Skin of body (tissue), 2 donors: ENCODE results near the gene TMTC2. TPM values are rescaled to one million over a fixed set of nuclear protein-coding genes. Genes with fewer than 3 reads are reported as not detected.
A peak's percentile ranks its signal among the peaks of the same experiment; 100 is the strongest.

Experiments
- DNase-seq: peaks from one replicate; lab custom pipeline; 2025; lab: John Stamatoyannopoulos, UW
- total RNA-seq: library from RNA; depleted of rRNA; stranded (reverse); fragments of >200 nt; gene quantifications from one replicate; pipeline ENCODE4 v1.2.3, GENCODE V29; 2014

Gene TMTC2
- total RNA-seq, 1 donor from 2014 or later, result 37.3 TPM

DNA sequence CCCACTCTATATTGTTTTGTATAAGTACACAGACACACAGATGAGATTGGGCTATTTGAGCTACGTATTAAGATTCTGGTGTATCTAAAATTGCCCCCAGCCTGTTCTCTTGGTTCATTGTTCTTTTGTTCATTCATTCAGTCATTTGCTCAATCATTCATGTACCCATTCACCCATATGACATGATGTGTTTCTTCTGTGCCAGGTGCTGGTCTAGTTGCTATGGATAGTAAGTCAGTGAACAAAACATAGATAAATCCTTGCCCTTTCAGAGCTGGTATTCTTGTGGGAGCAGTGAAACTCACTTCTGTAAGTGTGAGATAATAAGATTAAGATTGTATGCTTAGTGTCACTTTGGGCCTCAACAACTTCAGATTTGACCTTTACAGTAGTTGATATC is 191.3 kb downstream of the TMTC2 start:
- DNase-seq, result no peak

- DNase-seq, result no peak
Measured at GRCh38 chr12:82880442-82880901, 193.8 kb downstream of the TMTC2 start.

DNA sequence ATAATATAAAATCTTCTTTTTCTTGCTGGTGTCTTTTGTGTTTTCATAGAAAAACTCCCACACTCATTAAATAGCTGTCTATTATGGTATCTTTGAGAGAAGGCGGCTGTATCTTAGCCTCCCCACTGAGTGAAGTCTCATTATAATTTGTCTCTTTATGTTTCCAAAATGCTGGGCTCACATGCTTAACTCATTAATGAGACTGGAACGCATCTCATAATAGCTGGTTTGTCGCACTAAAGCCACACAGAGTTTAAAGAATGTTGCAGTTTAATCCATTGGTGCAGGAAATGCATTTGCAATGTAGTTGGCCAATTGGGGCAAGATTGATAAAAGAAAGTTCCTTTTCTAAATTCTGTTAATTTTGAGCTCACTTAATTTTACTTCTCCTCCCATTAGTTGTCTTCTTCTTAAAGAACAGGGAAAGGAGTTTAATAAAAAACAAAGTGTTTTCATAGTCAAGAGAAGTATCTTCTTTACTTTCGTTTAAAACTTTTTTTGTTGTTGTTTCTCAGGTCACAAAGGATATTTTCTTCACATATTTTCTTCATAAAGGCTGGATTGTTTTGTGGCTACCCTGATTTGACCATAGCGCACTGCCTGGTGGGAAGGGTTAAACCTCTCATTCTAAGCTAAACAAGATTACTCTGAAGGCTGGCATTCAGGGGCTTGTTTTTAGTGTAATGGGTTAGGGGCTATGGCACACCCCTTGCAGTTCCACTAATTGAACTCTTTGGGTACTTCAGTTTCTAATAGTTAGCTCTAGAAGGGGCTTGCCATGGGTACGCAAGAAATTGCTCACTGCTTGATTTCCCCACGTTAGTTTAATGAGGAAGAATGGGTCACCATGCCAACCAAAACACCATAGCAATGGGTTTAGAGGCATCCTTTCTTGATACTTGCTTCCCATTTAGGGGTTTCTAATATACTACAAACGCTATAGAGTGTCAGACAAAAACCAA is 197.0 kb downstream of the TMTC2 start:
- DNase-seq, result no peak

- DNase-seq, result peak; percentile 42
Measured at GRCh38 chr12:82886671-82887340, 200.1 kb downstream of the TMTC2 start.

GRCh38 chr12:82893896-82894295 is 207.2 kb downstream of the TMTC2 start:
- DNase-seq, result no peak

DNA sequence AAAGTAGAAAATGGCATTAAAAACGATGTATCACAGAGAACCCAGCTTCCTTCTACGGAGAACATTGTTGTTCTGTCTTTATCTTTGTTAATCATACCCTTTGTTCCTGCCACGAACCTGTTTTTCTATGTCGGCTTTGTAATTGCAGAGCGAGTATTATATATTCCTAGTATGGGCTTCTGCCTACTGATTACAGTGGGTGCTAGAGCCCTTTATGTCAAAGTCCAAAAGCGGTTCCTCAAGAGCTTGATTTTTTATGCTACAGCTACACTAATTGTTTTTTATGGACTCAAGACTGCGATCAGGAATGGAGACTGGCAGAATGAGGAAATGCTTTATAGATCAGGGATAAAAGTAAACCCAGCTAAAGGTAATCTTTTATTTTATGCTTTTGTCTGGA is 209.6 kb downstream of the TMTC2 start:
- no peak for DNase-seq

GRCh38 chr12:82896979-82897378 is 210.3 kb downstream of the TMTC2 start:
- no peak for DNase-seq

GRCh38 chr12:82898441-82898840 is 211.7 kb downstream of the TMTC2 start:
- no peak for DNase-seq

- DNase-seq, result peak; percentile 68
Measured at GRCh38 chr12:82904219-82904790, 217.6 kb downstream of the TMTC2 start.

- no peak for DNase-seq
Measured at GRCh38 chr12:82910246-82910893, 223.7 kb downstream of the TMTC2 start.

DNA sequence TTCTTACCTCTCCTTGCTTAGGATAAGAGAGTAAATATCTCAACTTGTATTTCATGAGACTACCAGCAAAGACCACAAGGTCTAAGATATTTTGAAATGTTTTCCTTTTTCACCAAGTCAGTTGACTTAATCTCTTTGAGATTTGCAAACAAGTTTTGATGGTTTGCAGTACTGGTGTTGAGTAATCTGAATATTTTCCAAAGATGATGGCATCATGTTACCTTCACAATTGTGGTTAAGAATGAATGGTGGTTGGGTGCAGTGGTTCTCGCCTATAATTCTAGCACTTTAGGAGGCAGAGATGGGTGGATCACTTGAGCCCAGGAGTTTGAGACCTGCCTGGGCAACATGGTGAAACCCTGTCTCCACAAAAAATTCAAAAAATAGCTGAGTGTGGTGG is 225.7 kb downstream of the TMTC2 start:
- no peak for DNase-seq

DNA sequence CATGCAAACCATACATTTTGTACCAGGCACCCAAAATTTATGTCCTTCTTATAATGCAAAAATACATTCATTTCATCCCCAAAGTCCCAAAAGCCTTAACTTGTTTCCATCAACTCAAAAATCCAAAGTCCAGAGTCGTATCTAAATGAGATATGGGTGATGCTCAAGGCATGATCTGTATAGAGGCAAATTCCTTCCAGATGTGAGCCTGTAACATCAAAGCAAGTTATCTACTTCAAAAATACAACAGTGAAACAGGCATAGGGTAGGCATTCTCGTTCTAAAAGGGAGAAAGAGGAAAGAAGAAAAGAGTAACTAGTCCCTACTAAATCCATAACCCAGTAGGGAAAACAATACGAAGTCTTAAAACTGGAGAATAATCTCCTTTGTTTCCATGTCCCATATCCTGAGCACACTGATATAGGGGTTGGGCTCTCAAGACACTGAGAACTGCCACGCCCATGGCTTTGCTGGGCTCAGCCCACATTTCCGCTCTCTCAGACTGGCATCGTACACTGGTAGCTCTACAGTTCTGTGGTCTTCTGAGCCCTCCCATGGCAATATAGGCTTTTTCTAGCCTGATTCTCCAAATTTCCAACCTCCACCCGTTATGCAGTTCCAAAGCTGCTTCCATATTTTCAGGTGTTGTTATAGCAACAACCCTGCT is 232.8 kb downstream of the TMTC2 start:
- DNase-seq, result no peak

DNA sequence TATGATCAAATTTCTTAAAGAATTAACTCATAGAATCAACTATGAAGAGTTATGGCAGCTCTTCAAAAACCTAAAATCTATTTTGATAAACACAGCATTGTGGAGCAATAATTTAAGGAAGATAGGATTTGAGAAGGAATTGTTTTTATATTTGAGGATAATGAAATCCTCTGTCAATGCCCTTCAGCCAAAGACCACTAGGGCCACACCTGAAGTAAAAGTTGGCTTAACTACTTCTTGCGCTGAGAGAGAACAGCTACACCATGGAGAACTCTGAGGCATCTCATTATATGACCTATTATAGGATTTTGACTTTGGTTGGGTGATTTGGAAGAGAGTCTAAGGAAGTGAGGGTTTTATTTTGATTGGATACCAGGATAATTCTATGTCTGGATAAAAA is 237.2 kb downstream of the TMTC2 start:
- DNase-seq, result no peak

DNA sequence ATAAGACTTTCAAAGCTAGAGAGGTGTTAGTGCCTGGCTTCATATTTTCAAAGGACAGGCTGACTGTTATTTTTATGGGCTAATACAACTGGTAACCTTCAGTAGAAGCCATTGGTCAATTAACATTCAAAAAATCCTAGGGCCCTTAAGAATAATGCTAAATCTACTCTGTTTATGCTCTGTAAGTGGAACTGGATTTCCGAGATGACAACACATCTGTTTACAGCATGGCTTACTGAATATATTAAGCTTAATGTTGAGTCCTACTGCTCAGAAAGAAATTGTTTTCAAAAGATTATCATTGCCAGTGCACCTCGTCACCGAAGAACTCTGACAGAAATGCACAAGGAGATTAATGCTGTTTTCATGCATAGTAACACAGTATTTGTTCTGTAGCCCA is 239.9 kb downstream of the TMTC2 start:
- DNase-seq, result no peak

DNA sequence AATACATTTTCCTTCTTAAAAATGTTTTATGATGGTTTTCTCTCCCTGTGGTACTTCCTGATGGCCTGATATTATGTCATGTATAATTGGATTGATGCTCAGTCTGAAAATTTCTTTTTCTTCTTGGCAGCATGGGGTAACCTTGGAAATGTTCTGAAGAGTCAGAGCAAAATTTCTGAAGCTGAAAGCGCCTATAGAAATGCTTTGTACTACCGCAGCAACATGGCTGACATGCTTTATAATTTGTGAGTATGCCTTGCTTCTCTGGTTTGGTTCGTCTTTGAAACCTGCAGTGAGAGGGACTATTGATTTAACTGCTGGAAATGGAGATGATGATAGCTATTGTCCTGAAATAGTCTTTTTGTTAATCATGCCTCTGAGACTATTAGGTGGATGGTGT is 243.6 kb downstream of the TMTC2 start:
- DNase-seq, result no peak

- no peak for DNase-seq
Measured at GRCh38 chr12:82931349-82932116, 244.8 kb downstream of the TMTC2 start.

DNA sequence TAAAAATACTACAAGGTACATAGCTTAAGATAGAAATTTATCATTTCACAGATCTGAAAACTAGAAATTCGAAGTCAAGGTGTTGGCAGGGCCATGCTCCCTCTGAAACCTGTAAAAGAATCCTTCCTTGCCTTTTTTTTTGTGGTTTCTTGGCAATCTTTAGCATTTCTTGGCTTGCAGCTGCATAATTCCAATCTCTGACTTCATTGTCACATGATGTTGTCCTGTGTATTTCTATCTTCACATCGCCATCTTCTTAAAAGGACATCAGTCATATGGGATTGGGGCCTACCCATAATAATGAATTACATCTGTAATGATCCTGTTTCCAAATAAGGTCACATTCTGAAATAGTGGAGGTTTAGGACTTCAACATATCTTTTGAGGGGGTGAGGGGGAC is 250.4 kb downstream of the TMTC2 start:
- no peak for DNase-seq

GRCh38 chr12:82942521-82942920 is 255.8 kb downstream of the TMTC2 start:
- no peak for DNase-seq

- no peak for DNase-seq
Measured at GRCh38 chr12:82942991-82943401, 256.3 kb downstream of the TMTC2 start.

DNA sequence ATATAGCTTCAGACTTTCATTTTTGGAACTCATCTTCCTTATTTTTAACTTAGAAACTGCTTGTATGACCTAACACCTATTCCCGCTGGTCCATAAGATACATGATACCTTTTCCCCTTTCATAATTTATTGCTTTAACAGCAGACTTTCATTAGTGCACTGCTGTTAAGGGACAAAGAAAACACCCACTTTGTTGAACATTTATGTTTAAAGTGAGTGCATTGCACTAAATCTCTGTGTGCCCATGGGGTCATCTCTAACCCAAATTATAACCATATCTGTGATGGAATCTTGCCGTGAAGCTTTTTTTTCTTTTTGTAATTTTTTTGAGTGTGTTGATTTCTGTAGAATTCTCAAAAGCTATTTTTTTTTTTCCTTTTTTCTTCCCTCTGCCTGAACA is 261.8 kb downstream of the TMTC2 start:
- DNase-seq, result peak; percentile 26
